ENCODE results near the gene IGFBP5.

DNA sequence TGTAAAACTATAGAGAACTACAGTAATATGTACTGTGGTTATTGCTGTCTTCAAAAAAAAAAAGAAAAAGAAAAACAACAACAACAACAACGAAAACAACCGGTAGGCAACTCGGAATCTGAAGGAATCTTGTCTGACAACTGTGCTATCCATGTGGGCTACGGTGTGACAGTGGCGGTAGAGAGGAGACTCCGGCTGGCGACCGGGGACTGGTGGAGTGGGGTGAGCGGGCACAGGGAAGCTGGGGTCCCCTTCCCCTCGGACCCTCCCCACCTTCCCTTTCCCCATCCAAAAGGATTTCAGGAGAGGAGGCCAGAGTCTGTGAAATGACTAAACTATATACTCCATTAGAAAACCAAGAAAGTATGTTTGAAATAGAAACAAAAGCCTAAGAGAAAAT lies 22.9 kb downstream of the IGFBP5 start:
- TF ChIP-seq EP300 (IDR thresholded peaks at IDR 0.05) (no peak), CTCF (IDR thresholded peaks at IDR 0.05) (no peak), POLR2A (IDR thresholded peaks at IDR 0.05) (no peak)

Data from sigmoid colon (tissue), 4 donors.